IPS-18c (cell line): ENCODE results near the gene EDC3.
"Not testable (repeated sequence)": the region's sequence is repeated elsewhere in the genome, so short reads cannot be mapped to it uniquely, and the experiment has no call there.

Experiments used
- H3K4me3 ChIP-seq: 2 replicates; pipeline ENCODE4 v1.7.0; 2013; ENCODE audit warnings: low read depth, mild to moderate bottlenecking, low read length, moderate library complexity; ENCODE audit not compliant: insufficient read depth
- H3K9me3 ChIP-seq: one replicate; pipeline ENCODE4 v1.6.1; 2013; ENCODE audit warnings: mild to moderate bottlenecking, low read length, moderate library complexity; ENCODE audit not compliant: control insufficient read depth, insufficient read depth

EDC3 gene

GRCh38 chr15:74635228-74635627, 60.6 kb downstream of the EDC3 start:
- H3K4me3 ChIP-seq, result no peak overlapping the region
- H3K9me3 ChIP-seq, result no peaks in the 10 kb centered on the region

DNA sequence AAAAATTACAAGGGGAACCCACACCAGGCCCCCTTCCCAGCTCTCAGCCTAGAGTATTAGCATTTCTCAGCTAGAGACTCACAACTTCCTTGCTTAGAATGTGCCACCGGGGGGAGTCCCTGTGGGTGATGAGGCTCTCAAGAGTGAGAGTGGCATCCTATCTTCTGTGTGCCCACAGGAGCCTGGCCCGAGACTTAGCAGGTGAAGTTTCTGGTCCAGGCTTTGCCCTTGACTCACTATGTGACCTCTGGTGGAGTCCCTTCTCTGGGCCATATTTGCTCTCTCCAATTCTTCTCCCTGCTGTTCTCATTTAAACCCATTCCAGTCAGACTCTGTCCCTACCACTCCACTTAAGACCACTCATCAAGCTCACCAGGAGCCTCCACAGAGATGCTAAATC, 62.0 kb downstream of the EDC3 start:
- no peak overlapping the region for H3K4me3 ChIP-seq
- H3K9me3 ChIP-seq, result no peaks in the 10 kb centered on the region

- H3K9me3 ChIP-seq, result no peaks in the 10 kb centered on the region
- H3K4me3 ChIP-seq, result no peak overlapping the region
These were observed 63.2 kb downstream of the EDC3 start for GRCh38 chr15:74632601-74633000.

DNA sequence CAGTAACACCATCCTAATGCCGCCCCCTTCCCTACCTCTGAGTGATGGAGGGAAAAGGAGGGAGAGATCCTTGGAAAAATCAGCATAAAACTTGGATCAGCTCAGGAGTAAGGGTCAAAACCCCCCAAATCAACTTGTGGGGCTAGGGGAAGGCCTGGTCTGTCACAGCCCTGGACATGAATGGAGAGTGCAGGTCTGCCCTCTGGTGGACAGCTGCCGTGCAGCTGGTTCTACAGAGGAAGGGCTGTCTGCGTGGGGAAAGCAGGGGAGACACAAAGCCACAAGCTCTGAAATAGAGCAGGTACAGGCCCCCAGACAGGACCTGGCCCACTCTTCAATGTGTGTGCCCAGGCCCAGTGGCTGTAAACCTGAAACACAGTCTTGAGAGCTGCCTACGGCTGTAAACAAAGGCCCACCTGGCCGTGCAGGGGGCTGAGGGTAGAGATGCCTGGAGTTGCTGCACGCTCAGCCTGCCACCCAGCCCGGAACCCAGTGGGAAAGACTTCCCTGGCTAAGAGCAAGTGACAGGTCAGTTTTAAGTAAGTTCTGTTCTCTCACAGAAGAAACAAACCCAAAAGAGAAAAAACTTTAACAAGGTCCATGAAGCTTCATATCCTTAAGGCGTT, 63.8 kb downstream of the EDC3 start:
- Histone ChIP-seq H3K9me3 (no peaks in the 10 kb centered on the region), H3K4me3 (no peak overlapping the region)

DNA sequence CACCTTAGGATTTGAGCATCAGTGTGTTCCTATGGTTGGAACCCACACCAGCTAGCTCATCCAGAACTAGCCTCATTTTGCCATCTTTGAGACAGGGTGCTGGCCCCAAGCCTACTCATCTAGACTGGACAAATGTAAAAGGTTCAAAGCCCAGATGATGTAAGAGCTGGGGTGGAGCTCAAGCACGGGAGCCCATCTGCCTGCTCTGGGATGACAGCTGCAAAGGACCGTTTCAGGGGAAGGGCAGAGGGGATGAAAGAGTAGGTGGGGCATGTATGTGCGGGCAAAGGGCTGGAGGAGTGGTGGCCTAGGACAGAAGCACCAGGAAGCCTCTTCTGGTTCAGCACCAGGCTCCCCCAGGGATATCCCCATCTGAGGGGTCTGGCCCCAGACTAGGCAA, 64.4 kb downstream of the EDC3 start:
- no peak overlapping the region for H3K4me3 ChIP-seq
- H3K9me3 ChIP-seq, result no peaks in the 10 kb centered on the region

GRCh38 chr15:74631087-74631385, 64.8 kb downstream of the EDC3 start:
- H3K9me3 ChIP-seq, result no peaks in the 10 kb centered on the region
- no peak overlapping the region for H3K4me3 ChIP-seq

DNA sequence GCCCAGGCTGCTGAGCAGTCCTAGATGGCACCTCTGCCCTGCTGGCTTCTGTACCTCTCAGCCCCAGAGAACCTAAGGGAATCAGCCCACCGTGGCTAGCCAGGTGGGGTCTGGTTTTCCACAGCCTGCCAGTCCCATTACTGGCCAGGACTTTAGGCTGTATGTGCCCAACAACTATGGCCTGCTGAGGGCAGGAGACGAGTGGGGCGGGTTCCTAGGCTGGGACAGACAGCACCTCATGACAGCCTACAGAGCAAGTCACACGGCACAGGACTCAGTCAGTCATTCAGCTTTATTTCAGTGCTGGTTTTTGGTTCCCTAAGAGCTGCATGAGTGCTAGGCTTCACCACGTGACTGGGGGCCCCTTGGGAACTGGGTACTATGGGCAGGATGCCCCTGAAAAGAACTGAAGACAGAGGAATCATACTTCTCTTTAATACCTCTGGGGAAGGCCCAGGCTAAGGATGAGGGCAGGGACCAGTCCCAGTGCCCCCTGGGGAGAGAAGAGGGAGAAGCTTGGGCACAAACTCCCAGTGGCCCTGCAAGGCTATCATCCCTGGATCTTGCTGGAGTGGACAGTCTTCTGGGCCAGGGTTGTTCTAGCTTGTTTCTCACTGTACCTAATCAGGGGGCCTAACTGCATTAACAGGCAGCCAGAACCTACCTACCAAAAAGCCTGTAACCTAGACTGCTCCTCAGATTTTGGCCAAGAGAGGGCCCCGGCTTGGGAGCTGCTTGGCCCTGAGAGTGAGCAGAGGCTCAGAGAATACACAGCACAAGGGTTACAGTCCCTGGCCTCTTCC, 65.3 kb downstream of the EDC3 start:
- Histone ChIP-seq H3K4me3 (no peak overlapping the region), H3K9me3 (no peaks in the 10 kb centered on the region)

DNA sequence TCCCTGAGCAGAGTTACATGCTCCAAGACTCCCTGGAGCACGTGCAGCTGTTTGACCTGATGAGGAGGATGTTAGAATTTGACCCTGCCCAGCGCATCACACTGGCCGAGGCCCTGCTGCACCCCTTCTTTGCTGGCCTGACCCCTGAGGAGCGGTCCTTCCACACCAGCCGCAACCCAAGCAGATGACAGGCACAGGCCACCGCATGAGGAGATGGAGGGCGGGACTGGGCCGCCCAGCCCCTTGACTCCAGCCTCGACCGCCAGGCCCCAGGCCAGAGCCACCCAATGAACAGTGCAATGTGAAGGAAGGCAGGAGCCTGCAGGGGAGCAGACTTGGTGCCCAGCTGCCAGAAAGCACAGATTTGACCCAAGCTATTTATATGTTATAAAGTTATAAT, 66.1 kb downstream of the EDC3 start:
- H3K4me3 ChIP-seq, H3K9me3 ChIP-seq: not testable (repeated sequence)

DNA sequence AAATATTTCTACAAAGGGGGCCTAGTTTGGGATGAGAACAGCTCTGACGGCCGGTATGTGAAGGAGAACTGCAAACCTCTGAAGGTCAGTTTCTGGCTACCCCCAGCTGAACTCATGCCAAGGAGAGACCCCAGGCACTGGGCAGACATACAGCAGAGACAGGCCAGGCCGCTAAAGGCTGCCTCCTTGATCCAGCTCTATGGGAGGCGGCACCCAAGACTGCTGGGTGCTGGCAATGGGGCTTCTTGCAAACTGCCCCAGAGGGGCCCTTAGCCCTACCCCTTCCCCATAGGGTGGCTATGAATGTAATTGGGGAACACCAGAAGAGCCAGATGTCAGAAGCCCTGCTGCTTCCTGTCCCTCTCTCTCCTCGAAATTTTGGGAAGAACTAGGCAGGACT, 66.9 kb downstream of the EDC3 start:
- Histone ChIP-seq H3K9me3 (no peaks in the 10 kb centered on the region), H3K4me3 (no peak overlapping the region)

DNA sequence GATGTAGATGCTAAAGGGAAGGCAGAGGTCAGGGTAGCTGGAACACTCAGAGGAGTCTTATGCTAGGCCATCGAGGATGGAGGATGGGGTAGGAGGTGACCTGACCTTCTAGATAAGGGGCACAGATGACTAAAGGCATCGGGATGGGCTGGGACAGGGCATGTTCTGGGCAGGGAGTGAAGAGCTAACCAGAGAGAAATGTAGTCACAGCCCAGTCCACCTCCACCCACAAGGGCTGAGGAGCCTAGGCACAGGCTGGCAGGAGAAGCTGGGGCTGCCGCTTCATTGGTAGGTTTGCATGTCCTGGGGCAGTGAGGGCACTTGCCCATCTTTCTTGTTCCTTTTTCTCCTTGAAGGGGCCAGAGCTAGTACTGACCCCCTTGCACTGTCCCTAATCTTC, 67.6 kb downstream of the EDC3 start:
- Histone ChIP-seq H3K4me3 (no peak overlapping the region), H3K9me3 (no peaks in the 10 kb centered on the region)

DNA sequence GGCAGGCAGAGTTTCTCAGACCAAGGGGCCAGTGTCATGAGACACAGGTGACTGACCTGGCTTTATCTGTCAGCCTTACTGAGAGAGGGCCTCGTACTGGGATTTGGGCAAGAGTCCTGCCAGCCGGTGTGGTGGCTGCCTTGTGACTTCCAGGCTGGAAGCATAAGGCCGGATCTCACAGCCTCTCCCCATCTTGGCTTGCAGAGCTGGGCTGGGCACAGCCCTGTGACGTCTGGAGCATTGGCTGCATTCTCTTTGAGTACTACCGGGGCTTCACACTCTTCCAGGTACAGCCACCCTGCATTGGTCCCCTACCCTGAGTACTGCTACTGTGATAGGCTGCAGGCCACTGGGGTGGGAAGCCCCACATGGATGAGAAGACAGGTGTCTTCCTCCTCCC, 68.1 kb downstream of the EDC3 start:
- Histone ChIP-seq H3K9me3 (no peaks in the 10 kb centered on the region), H3K4me3 (no peak overlapping the region)

GRCh38 chr15:74626752-74627692, 68.8 kb downstream of the EDC3 start:
- Histone ChIP-seq H3K4me3 (no peak overlapping the region), H3K9me3 (no peaks in the 10 kb centered on the region)

GRCh38 chr15:74626336-74626735, 69.5 kb downstream of the EDC3 start:
- no peak overlapping the region for H3K4me3 ChIP-seq
- H3K9me3 ChIP-seq, result no peaks in the 10 kb centered on the region

DNA sequence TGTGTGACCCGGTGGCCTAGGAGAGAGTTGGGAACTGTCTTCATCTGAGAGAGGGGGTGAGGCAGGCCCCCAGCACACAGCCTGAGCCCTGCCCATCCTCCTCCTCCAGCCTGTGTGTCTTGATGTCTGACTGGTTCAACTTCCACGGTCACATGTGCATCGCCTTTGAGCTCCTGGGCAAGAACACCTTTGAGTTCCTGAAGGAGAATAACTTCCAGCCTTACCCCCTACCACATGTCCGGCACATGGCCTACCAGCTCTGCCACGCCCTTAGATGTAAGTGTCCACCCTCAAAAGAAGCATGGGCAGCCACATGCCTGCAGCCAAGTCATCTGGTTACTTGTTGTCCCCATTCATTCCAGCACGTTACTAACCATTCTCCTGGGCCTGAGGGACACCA, 70.1 kb downstream of the EDC3 start:
- H3K9me3 ChIP-seq, result no peaks in the 10 kb centered on the region

GRCh38 chr15:74624020-74624602, 71.7 kb downstream of the EDC3 start:
- H3K9me3 ChIP-seq, result no peaks in the 10 kb centered on the region

More for the DNA sequence above, 70.1 kb downstream of the EDC3 start:
- H3K4me3 ChIP-seq, result no peak overlapping the region

GRCh38 chr15:74622758-74623157, 73.1 kb downstream of the EDC3 start:
- Histone ChIP-seq H3K9me3 (no peaks in the 10 kb centered on the region), H3K4me3 (no peak overlapping the region)

More at GRCh38 chr15:74624020-74624602, 71.7 kb downstream of the EDC3 start:
- no peak overlapping the region for H3K4me3 ChIP-seq

GRCh38 chr15:74621936-74622335, 73.9 kb downstream of the EDC3 start:
- Histone ChIP-seq H3K9me3 (no peaks in the 10 kb centered on the region), H3K4me3 (no peak overlapping the region)

DNA sequence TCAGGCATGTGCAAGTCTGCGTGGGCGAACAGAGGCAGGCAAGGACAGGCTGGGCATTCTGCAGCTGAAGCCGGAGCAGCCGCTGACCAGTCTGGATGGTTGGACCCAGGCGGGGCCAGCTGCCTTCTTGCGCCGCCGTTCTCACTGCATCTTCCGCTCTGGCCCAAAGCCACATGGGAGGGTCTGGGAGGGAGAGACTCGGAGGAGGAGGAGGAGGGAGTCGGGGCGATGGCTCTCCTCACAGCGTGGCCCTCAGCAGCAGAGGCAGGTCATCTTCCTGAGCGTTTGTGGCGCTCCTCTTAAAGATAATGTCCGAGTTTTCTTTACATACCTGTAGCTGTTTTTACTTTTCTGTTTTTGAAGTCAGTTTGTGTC, 74.3 kb downstream of the EDC3 start:
- Histone ChIP-seq H3K4me3 (no peak overlapping the region), H3K9me3 (no peaks in the 10 kb centered on the region)
